ENCODE measurements around the gene TLR8.

The TLR8 gene

GRCh38 chrX:12970691-12971202 lies 64.3 kb downstream of the TLR8 start:
- DNase-seq: peak; percentile 60

GRCh38 chrX:12971282-12972003 lies 65.0 kb downstream of the TLR8 start:
- no peak for DNase-seq

- DNase-seq: no peak
Observed at GRCh38 chrX:12972243-12972642, 65.8 kb downstream of the TLR8 start.

All from right hindlimb (tissue), 1 donor.